GM13976 (cell line): ENCODE measurements around the gene KIAA2012.

Experiments
- DNase-seq: peaks from one replicate; pipeline ENCODE4 v3.0.0; 2012; ENCODE audit warnings: low spot score
- CTCF ChIP-seq: IDR thresholded peaks from 2 replicates; pipeline ENCODE4 v1.5.1; 2012; ENCODE audit warnings: borderline replicate concordance, mild to moderate bottlenecking; ENCODE audit not compliant: insufficient read depth; ENCODE audit errors: extremely low read depth, missing control alignments, control extremely low read depth
- in situ Hi-C: fragments of 300-500 bp; cut with MboI; formaldehyde crosslinking; loops from one replicate; pipeline ENCODE4 v1.12.0; 2022; ENCODE audit warnings: low sequenced_read_pairs, mixed read lengths, inconsistent platforms; ENCODE audit not compliant: unreplicated experiment

KIAA2012 gene

GRCh38 chr2:202203348-202203747 is 130.3 kb downstream of the KIAA2012 start:
- no peak for TF ChIP-seq CTCF
- in situ Hi-C loops: no loop called here
- no peak for DNase-seq

GRCh38 chr2:202204855-202205254 is 131.8 kb downstream of the KIAA2012 start:
- in situ Hi-C loops: no loop called here
- no peak for DNase-seq
- no peak for TF ChIP-seq CTCF

GRCh38 chr2:202208526-202208925 is 135.5 kb downstream of the KIAA2012 start:
- in situ Hi-C loops: no loop called here
- no peak for DNase-seq
- TF ChIP-seq CTCF: no peak

GRCh38 chr2:202215179-202215578 is 142.1 kb downstream of the KIAA2012 start:
- DNase-seq: no peak
- in situ Hi-C loops: no loop called here
- TF ChIP-seq CTCF: no peak

- no peak for DNase-seq
- no peak for TF ChIP-seq CTCF
- in situ Hi-C loops: no loop called here
Observed at GRCh38 chr2:202221873-202222272, 148.8 kb downstream of the KIAA2012 start.

GRCh38 chr2:202237787-202238233 is 164.8 kb downstream of the KIAA2012 start:
- in situ Hi-C loops: no loop called here
- no peak for TF ChIP-seq CTCF
- peak; percentile 66 for DNase-seq
